GM21447 (cell line): Measurements from ENCODE around the gene XPNPEP2.

ENCODE experiments used
- ATAC-seq: cut with Tn5 transposase; IDR thresholded peaks from one replicate; pipeline ENCODE4 v1.9.1; 2021; ENCODE audit not compliant: unreplicated experiment

Gene XPNPEP2

DNA sequence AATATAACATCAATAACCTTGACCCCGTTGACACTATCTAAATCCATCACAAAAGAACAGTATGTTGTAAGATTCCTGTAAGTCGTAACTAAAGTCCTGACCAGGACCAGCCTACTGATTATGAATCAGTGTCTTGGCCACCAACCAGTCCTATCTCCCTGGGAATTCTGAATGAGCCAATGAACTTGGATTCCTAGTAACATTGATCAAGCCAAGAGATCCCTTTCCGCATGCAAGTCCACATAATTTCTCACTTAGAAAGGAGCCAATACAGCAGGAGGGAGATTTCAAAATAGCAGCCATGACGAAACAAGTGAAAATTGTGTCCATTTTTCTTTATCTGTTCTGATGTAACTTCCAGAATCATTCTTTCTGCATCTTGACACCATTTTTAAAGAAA, 9.5 kb downstream of the XPNPEP2 start:
- no peak for ATAC-seq

DNA sequence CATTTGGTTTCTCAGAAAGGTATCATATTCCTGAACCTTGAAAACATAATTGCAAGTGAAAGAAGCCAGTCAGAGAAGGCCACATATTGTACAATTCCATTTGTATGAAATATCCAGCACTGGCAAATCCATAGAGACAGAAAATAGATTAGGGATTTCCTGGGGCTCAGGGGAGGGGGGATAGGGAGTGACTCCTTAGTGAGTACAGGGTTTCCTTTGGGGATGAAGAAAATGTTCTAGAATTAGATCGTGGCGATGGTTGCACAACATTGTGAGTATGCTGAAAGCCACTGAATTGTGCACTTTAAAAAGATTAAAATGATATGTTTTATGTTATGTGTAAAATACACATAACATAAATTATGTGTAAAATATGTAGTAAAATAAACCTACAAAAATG, 10.3 kb downstream of the XPNPEP2 start:
- ATAC-seq, result no peak

DNA sequence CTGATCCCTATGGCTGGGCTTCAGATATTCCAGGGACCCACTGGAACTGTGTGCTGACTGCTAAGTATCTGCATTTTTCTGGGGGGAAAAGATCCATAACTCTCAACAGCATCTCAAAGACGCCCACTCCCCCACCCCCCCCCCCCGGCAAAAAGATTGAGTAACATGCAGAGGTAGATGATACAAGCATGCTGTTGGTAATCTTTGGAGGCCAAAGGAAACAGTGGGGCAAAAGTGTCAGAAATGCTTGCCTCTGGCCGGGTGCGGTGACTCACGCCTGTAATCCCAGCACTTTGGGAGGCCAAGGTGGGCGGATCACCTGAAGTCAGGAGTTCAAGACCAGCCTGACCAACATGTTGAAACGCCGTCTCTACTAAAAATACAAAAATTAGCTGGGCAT, 12.2 kb downstream of the XPNPEP2 start:
- no peak for ATAC-seq

GRCh38 chrX:129754056-129755024, 15.6 kb downstream of the XPNPEP2 start:
- no peak for ATAC-seq

DNA sequence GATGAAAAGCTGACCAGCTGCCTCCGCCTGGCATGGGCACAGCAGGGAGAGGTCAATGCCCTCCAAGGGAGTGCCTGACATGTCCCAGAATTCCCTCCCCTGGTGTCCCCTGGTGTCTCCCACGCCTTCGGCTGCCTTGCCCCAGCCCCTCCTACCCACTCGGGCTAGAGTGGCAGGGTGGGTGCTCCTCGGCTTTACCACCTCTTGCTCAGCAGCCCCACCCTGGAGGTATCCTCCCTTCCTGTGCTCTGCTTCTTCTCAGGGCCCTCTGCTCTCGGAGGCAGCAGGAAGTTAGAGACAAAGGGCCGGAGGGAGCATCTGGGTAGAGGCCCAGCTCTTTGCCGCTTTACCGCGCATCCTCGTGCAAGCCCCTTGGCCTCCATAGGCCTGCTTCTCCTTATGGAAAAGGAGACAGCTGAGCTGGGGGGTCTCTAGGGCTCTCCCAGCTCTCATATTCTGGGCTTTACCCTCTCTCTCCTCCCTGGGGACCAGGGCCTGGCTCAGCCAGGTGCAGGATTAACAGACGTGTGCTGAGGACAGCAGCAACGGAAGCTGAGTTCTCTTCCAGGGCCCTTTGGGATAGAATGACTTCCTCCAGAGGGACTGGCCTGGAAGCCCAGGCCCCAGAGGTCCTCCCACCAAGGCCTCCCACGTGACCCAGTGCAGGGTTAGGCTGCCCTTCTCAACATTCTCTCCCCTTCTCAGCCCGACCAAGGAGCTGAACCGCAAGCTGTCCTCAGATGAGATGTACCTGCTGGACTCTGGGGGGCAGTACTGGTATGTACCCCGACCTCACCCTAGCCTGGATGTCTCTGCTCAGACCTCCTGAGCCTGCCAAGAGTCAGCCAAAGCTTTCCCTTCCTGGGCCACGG, 17.2 kb downstream of the XPNPEP2 start:
- no peak for ATAC-seq

GRCh38 chrX:129759576-129760061, 20.8 kb downstream of the XPNPEP2 start:
- peak; percentile 43 for ATAC-seq

DNA sequence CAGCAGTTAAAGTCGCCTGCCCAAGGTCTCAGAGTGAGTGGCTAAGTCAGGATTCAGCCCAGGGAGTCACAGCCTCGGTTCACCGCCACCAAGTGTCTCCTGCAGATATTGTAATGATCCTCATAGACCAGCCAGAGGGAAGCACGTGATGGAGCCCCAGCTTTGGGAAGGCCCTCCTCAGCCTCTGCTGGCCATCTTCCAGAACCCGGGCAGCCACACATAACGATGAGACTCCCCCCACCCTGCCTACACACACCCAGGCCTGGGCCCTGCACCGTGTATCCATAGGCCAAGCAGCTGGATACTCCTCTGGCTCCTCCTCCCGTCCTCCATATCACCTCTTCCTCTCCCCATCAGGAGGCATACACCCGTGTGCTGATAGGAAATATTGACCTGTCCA, 21.4 kb downstream of the XPNPEP2 start:
- no peak for ATAC-seq

GRCh38 chrX:129760981-129761380, 22.2 kb downstream of the XPNPEP2 start:
- ATAC-seq, result no peak

DNA sequence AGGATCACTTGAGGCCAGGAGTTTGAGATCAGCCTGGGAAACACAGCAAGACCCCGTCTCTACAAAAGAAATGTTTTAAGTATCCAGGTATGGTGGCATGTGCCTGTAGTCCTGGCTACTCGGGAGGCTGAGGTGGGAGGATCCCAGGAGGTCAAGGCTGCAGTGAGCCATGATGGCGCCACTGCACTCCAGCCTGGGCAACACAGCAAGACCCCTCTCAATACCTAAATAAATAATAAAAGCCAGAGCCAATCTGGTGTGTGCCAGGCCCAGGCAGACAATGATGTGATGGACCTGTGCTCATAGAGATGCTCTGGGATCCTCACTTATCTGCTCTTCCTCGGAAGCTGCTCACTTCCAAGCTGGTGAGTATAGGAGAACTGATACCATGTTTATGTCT, 22.8 kb downstream of the XPNPEP2 start:
- ATAC-seq, result no peak

DNA sequence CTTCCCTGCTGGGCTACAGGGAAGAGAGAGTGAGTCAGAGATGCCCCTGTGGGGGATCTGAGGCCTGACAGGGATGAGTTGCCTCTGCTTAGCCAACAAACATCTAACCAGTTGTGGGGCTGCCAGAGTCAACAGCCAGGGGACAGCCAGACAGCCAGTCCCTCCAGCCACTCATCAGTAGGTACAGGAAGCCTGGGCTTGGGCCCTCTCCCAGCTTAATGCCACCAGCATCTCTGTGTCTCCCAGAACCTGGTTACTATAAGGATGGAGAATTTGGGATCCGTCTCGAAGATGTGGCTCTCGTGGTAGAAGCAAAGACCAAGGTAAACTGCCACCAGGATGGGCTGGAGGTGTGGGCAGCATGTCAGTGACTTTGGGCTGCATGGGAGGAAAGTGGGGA, 23.7 kb downstream of the XPNPEP2 start:
- ATAC-seq, result no peak

DNA sequence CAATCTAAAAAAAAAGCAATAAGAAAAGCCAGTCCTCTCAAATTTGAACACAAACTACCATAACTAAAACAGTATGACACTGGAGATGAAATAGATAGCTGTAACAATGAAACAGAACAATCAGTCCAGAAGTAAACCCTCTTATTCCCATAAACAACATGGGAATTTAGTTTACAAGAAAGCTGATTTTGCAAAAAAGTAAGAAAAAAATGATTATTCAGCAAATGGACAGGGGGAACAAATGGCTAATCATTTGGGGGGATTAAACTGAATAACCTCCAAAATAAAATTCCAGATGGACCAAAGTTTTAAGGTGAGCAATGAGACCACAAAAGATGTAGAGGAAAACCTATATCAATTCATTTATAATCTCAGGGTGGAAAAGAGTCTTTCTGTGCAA, 24.9 kb downstream of the XPNPEP2 start:
- no peak for ATAC-seq

GRCh38 chrX:129768186-129768585, 29.4 kb downstream of the XPNPEP2 start:
- no peak for ATAC-seq

- ATAC-seq, result no peak
Measured at GRCh38 chrX:129768586-129769466, 30.0 kb downstream of the XPNPEP2 start.

DNA sequence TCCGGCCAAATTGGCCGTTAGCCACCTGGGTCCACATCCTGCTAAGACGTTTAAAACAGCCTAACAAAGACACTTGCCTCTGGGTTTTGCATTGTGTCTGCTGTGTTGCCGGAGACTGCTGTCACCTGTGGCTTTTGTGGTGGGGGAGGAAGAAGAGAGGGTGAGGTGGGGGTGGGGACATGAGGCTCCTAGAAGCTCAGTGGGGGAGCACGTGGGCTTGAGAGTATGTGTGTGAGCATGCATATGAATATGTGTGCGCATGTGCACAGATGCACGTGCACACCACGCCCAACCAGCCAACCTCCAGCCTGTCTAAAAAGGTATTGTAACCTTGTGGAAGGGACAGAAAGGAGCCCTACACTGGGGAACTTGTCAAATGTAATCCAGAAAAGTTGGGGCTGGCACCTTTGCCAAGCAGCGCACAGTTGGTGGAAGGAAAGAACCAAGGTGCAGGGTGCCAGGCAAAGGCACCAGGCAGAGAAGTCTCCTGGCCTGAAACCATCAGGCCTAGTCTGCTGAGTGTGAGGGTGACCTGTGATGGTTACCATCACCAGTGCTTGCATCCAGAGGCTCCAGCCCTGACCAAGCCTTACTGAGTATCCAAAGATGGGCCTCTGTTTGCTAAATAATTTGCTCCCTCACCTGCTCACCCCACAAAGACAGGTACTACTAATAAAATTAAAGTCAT, 30.8 kb downstream of the XPNPEP2 start:
- peak; percentile 35 for ATAC-seq

- ATAC-seq, result no peak
Measured at GRCh38 chrX:129771266-129771995, 32.7 kb downstream of the XPNPEP2 start.

GRCh38 chrX:129772796-129773431, 34.1 kb downstream of the XPNPEP2 start:
- peak; percentile 64 for ATAC-seq

DNA sequence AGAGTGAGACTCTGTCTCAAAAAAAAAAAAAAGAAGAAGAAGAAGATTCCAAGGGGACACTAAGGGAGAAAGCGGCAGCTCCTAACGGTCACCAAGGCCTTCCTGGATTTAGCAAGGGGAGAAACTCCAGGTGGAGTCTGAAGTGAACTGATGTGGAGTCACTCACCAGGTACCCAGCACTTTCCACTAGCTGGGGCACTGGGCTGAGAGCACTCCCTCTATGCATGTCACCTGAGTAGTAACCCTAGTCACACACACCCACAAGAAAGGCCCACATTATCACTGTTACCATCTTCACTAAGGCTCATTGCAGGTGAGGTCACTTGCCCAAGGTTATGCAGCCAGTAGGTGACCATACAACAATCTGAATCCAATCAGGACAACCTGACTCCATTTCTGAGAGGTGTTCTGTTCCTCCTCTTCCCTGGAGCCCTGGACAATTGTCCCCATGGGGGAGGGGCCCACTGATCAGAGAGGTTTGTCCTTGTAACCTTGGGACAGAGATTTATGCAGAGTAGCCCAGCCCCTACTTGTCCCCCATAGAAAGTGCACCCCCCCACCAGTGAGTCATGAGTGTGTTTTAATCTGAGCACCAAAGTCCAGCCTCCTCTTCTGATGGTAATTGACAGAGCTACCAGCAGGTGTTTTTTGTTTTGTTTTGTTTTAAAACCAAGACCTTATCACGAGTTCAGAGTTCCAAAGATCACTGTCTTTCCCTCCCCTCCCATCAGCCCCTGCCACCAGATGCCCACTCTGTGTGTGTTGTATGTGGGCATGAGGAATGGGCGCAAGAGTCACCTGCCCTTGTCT, 35.1 kb downstream of the XPNPEP2 start:
- no peak for ATAC-seq
